T-helper 1 cell treated with Interleukin-12 subunit alpha and Interleukin-12 subunit beta and Interleukin-4 antibody, amounts not matched to agents 30 μg/mL and 1 μg/mL, for 36 hours (primary cell): ENCODE measurements around the gene KLHL25.

ENCODE experiments used
- H3K27ac Mint-ChIP-seq: one replicate; pipeline ENCODE4 v1.8.0; 2021; ENCODE audit warnings: mild to moderate bottlenecking, mixed read lengths
- H3K27me3 Mint-ChIP-seq: one replicate; pipeline ENCODE4 v1.8.0; 2021; ENCODE audit warnings: low read depth, mixed read lengths
- H3K36me3 Mint-ChIP-seq: one replicate; pipeline ENCODE4 v1.8.0; 2021; ENCODE audit warnings: low read depth, mixed read lengths
- H3K4me1 Mint-ChIP-seq: one replicate; pipeline ENCODE4 v1.8.0; 2021; ENCODE audit warnings: low read depth, mixed read lengths
- H3K4me3 Mint-ChIP-seq: one replicate; pipeline ENCODE4 v1.8.0; 2021; ENCODE audit warnings: mild to moderate bottlenecking, moderate library complexity, mixed read lengths
- H3K9me3 Mint-ChIP-seq: one replicate; pipeline ENCODE4 v1.8.0; 2021; ENCODE audit warnings: mixed read lengths

KLHL25 gene

GRCh38 chr15:85773249-85773648 is 21.5 kb downstream of the KLHL25 start:
- Mint-ChIP-seq H3K36me3 (no peaks in the 10 kb centered on the region), H3K4me1 (peaks cover 3% of the 10 kb centered on the region), H3K4me3 (no peak overlapping the region), H3K27me3 (no peaks in the 10 kb centered on the region), H3K9me3 (no peaks in the 10 kb centered on the region), H3K27ac (no peak overlapping the region)

- Mint-ChIP-seq H3K4me3 (no peak overlapping the region), H3K27me3 (no peaks in the 10 kb centered on the region), H3K4me1 (peaks cover 3% of the 10 kb centered on the region), H3K36me3 (no peaks in the 10 kb centered on the region), H3K27ac (no peak overlapping the region), H3K9me3 (no peaks in the 10 kb centered on the region)
Measured at GRCh38 chr15:85772668-85773067, 22.1 kb downstream of the KLHL25 start.

- Mint-ChIP-seq H3K9me3 (no peaks in the 10 kb centered on the region), H3K27ac (no peak overlapping the region), H3K4me3 (no peak overlapping the region), H3K4me1 (peaks cover 3% of the 10 kb centered on the region), H3K36me3 (no peaks in the 10 kb centered on the region), H3K27me3 (no peaks in the 10 kb centered on the region)
Measured at GRCh38 chr15:85771781-85772445, 22.8 kb downstream of the KLHL25 start.

GRCh38 chr15:85771271-85771670 is 23.5 kb downstream of the KLHL25 start:
- H3K9me3 Mint-ChIP-seq, result no peaks in the 10 kb centered on the region
- H3K4me1 Mint-ChIP-seq, result peaks cover 3% of the 10 kb centered on the region
- H3K4me3 Mint-ChIP-seq, result no peak overlapping the region
- H3K27me3 Mint-ChIP-seq, result no peaks in the 10 kb centered on the region
- H3K27ac Mint-ChIP-seq, result no peak overlapping the region
- H3K36me3 Mint-ChIP-seq, result no peaks in the 10 kb centered on the region

- Mint-ChIP-seq H3K9me3 (no peaks in the 10 kb centered on the region), H3K4me1 (peaks cover 3% of the 10 kb centered on the region), H3K36me3 (no peaks in the 10 kb centered on the region), H3K27me3 (no peaks in the 10 kb centered on the region), H3K27ac (no peak overlapping the region), H3K4me3 (no peak overlapping the region)
Measured at GRCh38 chr15:85770096-85771041, 24.4 kb downstream of the KLHL25 start.

GRCh38 chr15:85769182-85769900 is 25.4 kb downstream of the KLHL25 start:
- H3K36me3 Mint-ChIP-seq, result no peaks in the 10 kb centered on the region
- H3K4me3 Mint-ChIP-seq, result no peak overlapping the region
- peaks cover 3% of the 10 kb centered on the region for H3K4me1 Mint-ChIP-seq
- H3K9me3 Mint-ChIP-seq, result no peaks in the 10 kb centered on the region
- no peaks in the 10 kb centered on the region for H3K27me3 Mint-ChIP-seq
- H3K27ac Mint-ChIP-seq, result no peak overlapping the region

- Mint-ChIP-seq H3K9me3 (no peaks in the 10 kb centered on the region), H3K27ac (no peak overlapping the region), H3K27me3 (no peaks in the 10 kb centered on the region), H3K4me1 (peaks cover 1% of the 10 kb centered on the region), H3K4me3 (no peak overlapping the region), H3K36me3 (no peaks in the 10 kb centered on the region)
Measured at GRCh38 chr15:85768595-85769168, 26.0 kb downstream of the KLHL25 start.

- Mint-ChIP-seq H3K4me1 (peaks cover 1% of the 10 kb centered on the region), H3K4me3 (no peak overlapping the region), H3K9me3 (no peaks in the 10 kb centered on the region), H3K27me3 (no peaks in the 10 kb centered on the region), H3K36me3 (no peaks in the 10 kb centered on the region), H3K27ac (no peak overlapping the region)
Measured at GRCh38 chr15:85767785-85768529, 26.8 kb downstream of the KLHL25 start.

GRCh38 chr15:85766001-85766831 is 28.5 kb downstream of the KLHL25 start:
- no peak overlapping the region for H3K27ac Mint-ChIP-seq
- H3K36me3 Mint-ChIP-seq, result no peaks in the 10 kb centered on the region
- no peaks in the 10 kb centered on the region for H3K9me3 Mint-ChIP-seq
- H3K4me1 Mint-ChIP-seq, result peaks cover 1% of the 10 kb centered on the region
- no peak overlapping the region for H3K4me3 Mint-ChIP-seq
- H3K27me3 Mint-ChIP-seq, result no peaks in the 10 kb centered on the region

GRCh38 chr15:85764649-85765277 is 30.0 kb downstream of the KLHL25 start:
- H3K27me3 Mint-ChIP-seq, result no peaks in the 10 kb centered on the region
- no peaks in the 10 kb centered on the region for H3K4me1 Mint-ChIP-seq
- H3K9me3 Mint-ChIP-seq, result no peaks in the 10 kb centered on the region
- H3K4me3 Mint-ChIP-seq, result no peak overlapping the region
- H3K27ac Mint-ChIP-seq, result no peak overlapping the region
- H3K36me3 Mint-ChIP-seq, result no peaks in the 10 kb centered on the region

- Mint-ChIP-seq H3K4me3 (no peak overlapping the region), H3K36me3 (no peaks in the 10 kb centered on the region), H3K27me3 (no peaks in the 10 kb centered on the region), H3K9me3 (no peaks in the 10 kb centered on the region), H3K27ac (no peak overlapping the region), H3K4me1 (no peaks in the 10 kb centered on the region)
Measured at GRCh38 chr15:85763673-85764633, 30.8 kb downstream of the KLHL25 start.

- Mint-ChIP-seq H3K4me1 (no peaks in the 10 kb centered on the region), H3K36me3 (no peaks in the 10 kb centered on the region), H3K4me3 (no peak overlapping the region), H3K27me3 (no peaks in the 10 kb centered on the region), H3K27ac (no peak overlapping the region), H3K9me3 (no peaks in the 10 kb centered on the region)
Measured at GRCh38 chr15:85763157-85763556, 31.6 kb downstream of the KLHL25 start.
